Airway epithelial cell (primary cell): ENCODE data around the gene OBSL1. TPM values are rescaled to one million over a fixed set of nuclear protein-coding genes. Genes with fewer than 3 reads are reported as not detected.

Experiments
- total RNA-seq: library from RNA; depleted of rRNA; stranded (reverse); fragments of >200 nt; gene quantifications from 2 replicates; pipeline ENCODE4 v1.2.3, GENCODE V29; 2015

OBSL1 gene
- total RNA-seq: 35.3 and 35.9 TPM in 2 replicates

GRCh38 chr2:219571311-219572236 is at the start of gene OBSL1:
TSS of gene OBSL1 (minus strand) at chr2:219571539. CDS start at chr2:219571232, 307 bp downstream.

GRCh38 chr2:219597552-219598307 is 26.4 kb upstream of the OBSL1 start, which contains the start of gene STK11IP:
TSS of gene STK11IP (plus strand) at chr2:219597857. CDS start at chr2:219598120, 263 bp downstream.

DNA sequence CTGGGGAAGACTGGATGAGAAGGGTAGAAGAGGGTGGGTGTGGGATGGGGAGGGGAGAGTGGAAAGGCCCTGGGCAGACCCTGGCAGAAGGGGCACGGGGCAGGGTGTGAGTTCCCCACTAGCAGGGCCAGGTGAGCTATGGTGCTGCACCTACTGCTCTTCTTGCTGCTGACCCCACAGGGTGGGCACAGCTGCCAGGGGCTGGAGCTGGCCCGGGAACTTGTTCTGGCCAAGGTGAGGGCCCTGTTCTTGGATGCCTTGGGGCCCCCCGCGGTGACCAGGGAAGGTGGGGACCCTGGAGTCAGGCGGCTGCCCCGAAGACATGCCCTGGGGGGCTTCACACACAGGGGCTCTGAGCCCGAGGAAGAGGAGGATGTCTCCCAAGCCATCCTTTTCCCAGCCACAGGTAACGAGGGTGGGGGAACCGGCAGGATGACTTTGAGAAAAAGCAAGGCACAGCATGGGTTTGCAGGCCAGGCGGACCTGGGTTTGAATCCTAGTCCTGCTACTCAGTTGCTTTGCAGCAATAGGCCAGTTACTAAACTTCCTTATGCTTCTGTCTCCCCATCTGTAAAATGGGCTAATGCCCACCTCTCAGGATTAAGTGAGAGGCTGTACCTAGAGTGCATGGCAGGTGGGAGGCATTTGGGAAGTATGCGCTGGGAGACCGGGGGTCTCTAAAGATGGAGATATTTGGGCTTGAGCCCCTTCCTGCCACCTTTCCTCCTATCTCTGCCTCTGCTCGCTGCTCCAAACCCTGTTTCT is 1.1 kb upstream of the OBSL1 start, which contains the start of gene INHA:
Gene INHA (plus strand): TSS at position 74 of the 765 bp plus-strand sequence. CDS start 65 bp downstream, at position 139.

GRCh38 chr2:219543596-219544358 is 27.6 kb downstream of the OBSL1 start, which contains the start of the genes CHPF and TMEM198:
TSS of gene CHPF (minus strand) at chr2:219543809. CDS start at chr2:219543538, 271 bp downstream.
TSS of gene TMEM198 (plus strand) at chr2:219544028. CDS start at chr2:219544728, 700 bp downstream.

DNA sequence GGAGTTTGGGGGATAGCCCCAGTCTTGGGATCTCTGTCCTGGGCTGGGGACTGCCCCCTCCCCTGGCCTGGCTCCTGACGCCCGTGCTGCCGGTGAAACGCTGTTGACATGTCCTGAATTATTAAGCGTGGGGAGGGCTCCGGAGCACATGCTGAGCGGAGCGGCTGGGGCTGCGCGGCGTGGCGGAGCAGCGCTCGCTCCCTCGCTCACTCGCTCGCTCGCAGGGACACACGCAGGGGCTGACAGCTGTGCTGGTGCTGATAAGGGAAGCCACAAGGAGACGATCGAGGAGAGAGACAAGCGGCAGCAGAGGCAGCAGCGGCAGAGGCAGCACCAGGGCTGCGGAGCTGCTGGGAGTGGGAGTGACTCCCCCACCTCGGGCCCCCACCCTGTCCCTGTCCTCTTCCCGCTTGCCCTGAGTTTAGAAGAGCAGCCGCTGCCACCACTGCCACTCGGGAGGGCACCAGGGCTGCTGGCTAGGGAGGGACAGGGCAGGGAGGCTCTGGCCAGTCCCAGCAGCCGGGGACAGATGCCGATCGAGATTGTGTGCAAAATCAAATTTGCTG is 57.1 kb downstream of the OBSL1 start, which contains the start of gene ASIC4:
Gene ASIC4 (plus strand): TSS at position 287 of the 566 bp plus-strand sequence. CDS start 243 bp downstream, at position 530.

Other genes starting within 250 kb of the OBSL1 start
- not detected in 2 replicates for gene RESP18, start 238.8 kb downstream of the OBSL1 start, total RNA-seq
- 35.7 and 41.8 TPM in 2 replicates for gene DNPEP, start 183.6 kb downstream of the OBSL1 start, total RNA-seq
- not detected in 2 replicates for gene DES, start 153.2 kb downstream of the OBSL1 start, total RNA-seq
- gene SPEG, start 136.7 kb downstream of the OBSL1 start, total RNA-seq: 7.5 and 9.0 TPM in 2 replicates
- 24.4 and 32.1 TPM in 2 replicates for gene GMPPA, start 72.6 kb downstream of the OBSL1 start, total RNA-seq
- gene ASIC4, start 57.1 kb downstream of the OBSL1 start, total RNA-seq: not detected in 2 replicates
- gene CHPF, start 27.7 kb downstream of the OBSL1 start, total RNA-seq: 168 and 186 TPM in 2 replicates
- gene TMEM198, start 27.5 kb downstream of the OBSL1 start, total RNA-seq: 0.78 and 0.93 TPM in 2 replicates
- gene INHA, start 771 bp upstream of the OBSL1 start, total RNA-seq: not detected in 2 replicates
- 12.5 and 18.9 TPM in 2 replicates for gene STK11IP, start 26.3 kb upstream of the OBSL1 start, total RNA-seq
- 5.9 and 6.5 TPM in 2 replicates for gene SLC4A3, start 56.1 kb upstream of the OBSL1 start, total RNA-seq